ENCODE measurements around the gene MARK1. TPM values are rescaled to one million over a fixed set of nuclear protein-coding genes. Genes with fewer than 3 reads are reported as not detected.

The MARK1 gene
- total RNA-seq, 2 experiments from 2014 or later, result not detected

DNA sequence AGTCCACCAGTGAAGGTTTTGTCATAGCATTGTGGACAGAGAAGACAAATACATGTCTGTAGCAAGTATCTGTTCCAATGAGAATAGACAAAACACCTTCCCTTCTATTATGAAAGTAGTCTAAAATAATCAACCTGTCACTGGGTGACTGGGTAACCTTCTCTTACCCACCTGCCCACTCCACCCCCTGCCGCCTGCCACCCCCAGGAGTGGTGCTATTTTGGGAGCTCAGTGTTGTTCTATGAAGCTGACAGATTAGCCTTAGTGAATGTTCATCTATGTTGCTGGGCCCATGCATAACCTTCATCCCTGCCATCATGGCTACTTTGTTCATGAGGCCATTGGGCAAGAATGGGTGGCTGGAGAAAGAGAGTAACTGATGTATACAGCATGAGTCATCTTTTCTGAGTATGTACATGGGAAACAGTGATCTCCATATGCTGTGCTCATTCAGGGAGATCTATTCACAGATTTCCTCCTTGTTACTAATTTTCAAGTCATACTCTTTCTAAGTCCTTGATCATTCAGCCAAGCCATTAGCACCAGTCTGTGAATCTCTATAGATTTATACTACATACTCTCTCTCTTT lies 24.8 kb downstream of the MARK1 start:
- no TSS peak for BruUV-seq (replicated peaks)

DNA sequence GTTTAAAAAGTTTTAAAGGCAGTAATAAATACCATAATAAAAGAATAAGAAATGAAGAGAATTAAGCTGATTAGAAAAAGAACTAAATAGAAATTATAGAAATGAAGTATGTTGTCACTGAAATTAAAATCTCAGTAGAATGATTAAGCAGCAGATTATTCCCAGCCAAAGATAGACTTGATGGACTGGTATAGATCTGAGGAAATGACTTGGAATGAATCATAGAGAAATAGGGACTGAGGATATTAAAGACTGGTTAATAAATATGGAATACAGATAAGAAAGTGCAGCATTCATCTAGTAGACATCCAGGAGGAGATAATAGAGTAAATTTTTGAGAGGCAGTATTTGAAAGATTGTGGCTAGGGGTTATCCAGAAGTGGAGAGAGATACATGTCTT lies 28.7 kb downstream of the MARK1 start:
- Histone ChIP-seq H3K4me3 (ENCODE audit: low read depth, low read length, poor library complexity, severe bottlenecking) (no peak overlapping the region), H3K36me3 (ENCODE audit: insufficient read depth, low read length) (no peaks in the 10 kb centered on the region), H3K4me2 (ENCODE audit: low read length) (no peak overlapping the region), H3K79me2 (ENCODE audit: insufficient read depth, low read depth, low read length) (no peaks in the 10 kb centered on the region), H3K9me2 (ENCODE audit: insufficient read depth, low read length) (no peaks in the 10 kb centered on the region), H4K20me1 (ENCODE audit: insufficient read depth, low read length) (no peaks in the 10 kb centered on the region), H3K27ac (ENCODE audit: low read depth, low read length, poor library complexity, severe bottlenecking) (no peak overlapping the region), H3K9me3 (ENCODE audit: low read length) (no peaks in the 10 kb centered on the region), H2AFZ (ENCODE audit: low read length) (no peak overlapping the region), H3K4me1 (ENCODE audit: insufficient read depth, low read length, poor library complexity, severe bottlenecking) (no peaks in the 10 kb centered on the region)
- ChIA-PET POLR2A (interaction anchor here (0.7 to 0.8 kb wide), 2 partner anchors 23 to 755 kb away, joined by 4 to 6 read pairs; no protein-coding TSS in a partner anchor), CTCF (ENCODE audit: unreplicated experiment) (no interaction called here)
- no peak for TF ChIP-seq EZH2phosphoT487 (IDR thresholded peaks at IDR 0.05; ENCODE audit: borderline replicate concordance, low read depth, low read length)
- TF ChIP-seq, protein P1, sequence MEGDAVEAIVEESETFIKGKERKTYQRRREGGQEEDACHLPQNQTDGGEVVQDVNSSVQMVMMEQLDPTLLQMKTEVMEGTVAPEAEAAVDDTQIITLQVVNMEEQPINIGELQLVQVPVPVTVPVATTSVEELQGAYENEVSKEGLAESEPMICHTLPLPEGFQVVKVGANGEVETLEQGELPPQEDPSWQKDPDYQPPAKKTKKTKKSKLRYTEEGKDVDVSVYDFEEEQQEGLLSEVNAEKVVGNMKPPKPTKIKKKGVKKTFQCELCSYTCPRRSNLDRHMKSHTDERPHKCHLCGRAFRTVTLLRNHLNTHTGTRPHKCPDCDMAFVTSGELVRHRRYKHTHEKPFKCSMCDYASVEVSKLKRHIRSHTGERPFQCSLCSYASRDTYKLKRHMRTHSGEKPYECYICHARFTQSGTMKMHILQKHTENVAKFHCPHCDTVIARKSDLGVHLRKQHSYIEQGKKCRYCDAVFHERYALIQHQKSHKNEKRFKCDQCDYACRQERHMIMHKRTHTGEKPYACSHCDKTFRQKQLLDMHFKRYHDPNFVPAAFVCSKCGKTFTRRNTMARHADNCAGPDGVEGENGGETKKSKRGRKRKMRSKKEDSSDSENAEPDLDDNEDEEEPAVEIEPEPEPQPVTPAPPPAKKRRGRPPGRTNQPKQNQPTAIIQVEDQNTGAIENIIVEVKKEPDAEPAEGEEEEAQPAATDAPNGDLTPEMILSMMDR (conservative IDR thresholded peaks at IDR 0.05; ENCODE audit: low read length), result no peak
- no TSS peak for BruUV-seq (replicated peaks)
- DNase-seq (ENCODE audit: low spot score), result no peak
- intact Hi-C loops (cut with micrococcal nuclease; ENCODE audit: unreplicated experiment), result no loop called here

More for the DNA sequence above, 24.8 kb downstream of the MARK1 start:
- ChIA-PET CTCF (ENCODE audit: unreplicated experiment) (interaction anchor here (0.6 kb wide), 1 partner anchor 280 kb away, joined by 4 read pairs; the partner anchor contains the start of gene RAB3GAP2), POLR2A (no interaction called here)
- Histone ChIP-seq H3K4me2 (ENCODE audit: low read length) (no peak overlapping the region), H3K4me3 (ENCODE audit: low read depth, low read length, poor library complexity, severe bottlenecking) (no peak overlapping the region), H3K9me2 (ENCODE audit: insufficient read depth, low read length) (no peaks in the 10 kb centered on the region), H3K27ac (ENCODE audit: low read depth, low read length, poor library complexity, severe bottlenecking) (no peak overlapping the region), H3K4me1 (ENCODE audit: insufficient read depth, low read length, poor library complexity, severe bottlenecking) (no peaks in the 10 kb centered on the region), H4K20me1 (ENCODE audit: insufficient read depth, low read length) (no peaks in the 10 kb centered on the region), H3K36me3 (ENCODE audit: insufficient read depth, low read length) (no peaks in the 10 kb centered on the region), H3K9me3 (ENCODE audit: low read length) (no peaks in the 10 kb centered on the region), H2AFZ (ENCODE audit: low read length) (no peak overlapping the region), H3K79me2 (ENCODE audit: insufficient read depth, low read depth, low read length) (no peaks in the 10 kb centered on the region)
- TF ChIP-seq EZH2phosphoT487 (IDR thresholded peaks at IDR 0.05; ENCODE audit: borderline replicate concordance, low read depth, low read length), result no peak
- TF ChIP-seq, protein P1 (conservative IDR thresholded peaks at IDR 0.05; ENCODE audit: low read length), result no peak
- no peak for DNase-seq (ENCODE audit: low spot score)
- intact Hi-C loops (cut with micrococcal nuclease; ENCODE audit: unreplicated experiment), result no loop called here

DNA sequence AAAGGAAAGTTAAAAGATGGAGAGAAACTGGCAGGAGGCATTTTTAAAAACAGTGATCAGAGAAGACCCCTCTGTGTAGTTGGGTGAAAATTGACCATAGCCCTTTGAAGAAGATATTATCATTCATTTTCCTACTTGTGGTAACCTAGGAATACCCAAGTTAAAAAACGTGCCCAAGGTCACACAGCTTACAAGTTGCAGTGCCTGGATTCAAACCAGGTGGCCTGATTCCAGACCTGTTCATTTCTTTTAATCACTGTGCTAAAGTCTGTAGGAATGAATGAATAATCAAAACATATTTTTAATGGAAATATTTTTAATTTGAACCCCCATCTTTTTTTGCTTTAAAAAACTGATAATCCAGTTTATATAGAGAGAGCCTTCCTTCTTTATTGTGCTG lies 35.6 kb downstream of the MARK1 start:
- Histone ChIP-seq H4K20me1 (ENCODE audit: insufficient read depth, low read length) (no peaks in the 10 kb centered on the region), H3K9me2 (ENCODE audit: insufficient read depth, low read length) (no peaks in the 10 kb centered on the region), H3K27ac (ENCODE audit: low read depth, low read length, poor library complexity, severe bottlenecking) (no peak overlapping the region), H3K4me3 (ENCODE audit: low read depth, low read length, poor library complexity, severe bottlenecking) (no peak overlapping the region), H3K4me2 (ENCODE audit: low read length) (no peak overlapping the region), H3K79me2 (ENCODE audit: insufficient read depth, low read depth, low read length) (no peaks in the 10 kb centered on the region), H3K9me3 (ENCODE audit: low read length) (no peaks in the 10 kb centered on the region), H2AFZ (ENCODE audit: low read length) (no peak overlapping the region), H3K36me3 (ENCODE audit: insufficient read depth, low read length) (no peaks in the 10 kb centered on the region), H3K4me1 (ENCODE audit: insufficient read depth, low read length, poor library complexity, severe bottlenecking) (no peaks in the 10 kb centered on the region)
- intact Hi-C loops (cut with micrococcal nuclease; ENCODE audit: unreplicated experiment), result no loop called here
- CTCF ChIA-PET (ENCODE audit: unreplicated experiment), result no interaction called here
- no peak for DNase-seq (ENCODE audit: low spot score)
- BruUV-seq (replicated peaks), result no TSS peak
- TF ChIP-seq EZH2phosphoT487 (IDR thresholded peaks at IDR 0.05; ENCODE audit: borderline replicate concordance, low read depth, low read length), result no peak
- TF ChIP-seq, protein P1 (conservative IDR thresholded peaks at IDR 0.05; ENCODE audit: low read length), result no peak
- POLR2A ChIA-PET, result no interaction called here
